ENCODE results near the gene ATP5ME.

The ATP5ME gene

GRCh38 chr4:654871-655463 is 19.1 kb downstream of the ATP5ME start:
- H3K4me3 ChIP-seq (ENCODE audit: low read depth, low read length): no peak overlapping the region
- TF ChIP-seq CTCF (IDR thresholded peaks at IDR 0.05; ENCODE audit: borderline replicate concordance, insufficient read depth, low read depth, low read length): no peak

- no peak for TF ChIP-seq CTCF (IDR thresholded peaks at IDR 0.05; ENCODE audit: borderline replicate concordance, insufficient read depth, low read depth, low read length)
- no peak overlapping the region for H3K4me3 ChIP-seq (ENCODE audit: low read depth, low read length)
These were observed 19.6 kb downstream of the ATP5ME start for GRCh38 chr4:654503-654845.

- no peak overlapping the region for H3K4me3 ChIP-seq (ENCODE audit: low read depth, low read length)
- no peak for TF ChIP-seq CTCF (IDR thresholded peaks at IDR 0.05; ENCODE audit: borderline replicate concordance, insufficient read depth, low read depth, low read length)
These were observed 20.1 kb downstream of the ATP5ME start for GRCh38 chr4:653831-654502.

- no peak for TF ChIP-seq CTCF (IDR thresholded peaks at IDR 0.05; ENCODE audit: borderline replicate concordance, insufficient read depth, low read depth, low read length)
- H3K4me3 ChIP-seq (ENCODE audit: low read depth, low read length): no peak overlapping the region
These were observed 20.8 kb downstream of the ATP5ME start for GRCh38 chr4:653080-653821.

- TF ChIP-seq CTCF (IDR thresholded peaks at IDR 0.05; ENCODE audit: borderline replicate concordance, insufficient read depth, low read depth, low read length): no peak
These were observed 22.0 kb downstream of the ATP5ME start for GRCh38 chr4:651884-652642.

GRCh38 chr4:650951-651883 is 22.9 kb downstream of the ATP5ME start:
- TF ChIP-seq CTCF (IDR thresholded peaks at IDR 0.05; ENCODE audit: borderline replicate concordance, insufficient read depth, low read depth, low read length): no peak

More at GRCh38 chr4:651884-652642, 22.0 kb downstream of the ATP5ME start:
- no peak overlapping the region for H3K4me3 ChIP-seq (ENCODE audit: low read depth, low read length)

More at GRCh38 chr4:650951-651883, 22.9 kb downstream of the ATP5ME start:
- H3K4me3 ChIP-seq (ENCODE audit: low read depth, low read length): no peak overlapping the region
